Measurements from ENCODE around the gene UBE2H.
A peak's percentile ranks its signal among the peaks of the same experiment; 100 is the strongest.

UBE2H gene

GRCh38 chr7:129950191-129950932 is 2.4 kb downstream of the UBE2H start:
- DNase-seq (ENCODE audit: low spot score) = peak; percentile 34

DNA sequence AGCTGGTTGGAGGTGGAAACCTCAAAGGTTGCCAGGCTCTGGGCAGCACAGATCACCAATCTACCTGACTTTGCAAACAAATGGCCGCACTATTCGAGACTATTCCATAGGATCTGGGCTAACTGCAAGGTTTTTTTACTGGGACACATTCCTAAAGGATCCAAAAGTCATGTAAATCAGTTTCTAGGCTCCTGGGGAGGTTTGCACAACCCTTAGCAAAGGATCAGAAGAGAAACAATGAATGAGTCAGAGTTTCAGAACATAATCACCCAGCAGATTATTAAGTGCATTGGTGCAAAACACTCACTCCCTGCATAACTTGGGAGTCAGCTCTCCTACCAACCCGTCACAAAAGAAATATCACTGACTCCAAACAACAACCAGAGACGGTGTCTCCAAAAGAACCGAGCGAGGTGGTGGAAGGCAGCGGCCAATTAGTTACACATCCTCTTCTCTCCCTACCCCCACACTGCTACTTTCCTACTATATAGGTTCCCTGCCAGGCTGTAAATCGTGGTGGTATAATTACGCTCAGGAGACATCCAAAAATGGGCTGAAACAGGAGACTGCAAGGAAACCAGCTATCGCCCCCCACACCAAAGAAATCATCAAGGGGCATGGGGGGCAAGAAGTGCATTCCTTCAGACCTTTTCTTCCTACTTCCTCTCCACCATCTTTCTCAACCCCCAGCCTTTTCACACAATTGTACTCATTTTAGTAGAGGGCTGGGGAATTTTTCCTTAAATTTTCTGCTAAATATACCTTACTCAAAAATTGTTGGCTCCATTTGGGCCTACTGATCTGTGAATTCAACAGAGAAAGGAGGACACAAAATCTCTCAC is 3.2 kb downstream of the UBE2H start:
- peak; percentile 87 for DNase-seq (ENCODE audit: low spot score)

DNA sequence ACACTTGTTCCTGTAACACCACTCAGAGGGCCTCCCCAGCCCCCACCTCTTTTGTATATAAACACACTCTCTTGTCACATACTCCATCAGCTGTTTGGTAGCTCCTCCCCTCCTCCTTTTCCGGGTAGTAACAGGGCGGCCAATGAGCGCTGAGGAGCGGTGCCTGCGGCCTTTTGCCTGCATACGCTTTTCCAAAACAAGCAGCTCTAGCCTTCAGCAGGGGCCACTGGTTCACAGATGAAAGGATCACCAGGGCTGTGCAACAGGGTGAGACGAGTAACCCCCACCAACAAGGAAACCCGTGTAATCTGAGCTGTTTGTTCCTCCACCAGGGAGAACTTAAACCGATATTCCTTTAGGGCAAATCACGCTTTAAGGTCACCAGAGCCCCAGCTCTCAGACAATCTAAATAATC is 3.9 kb downstream of the UBE2H start:
- DNase-seq (ENCODE audit: low spot score) = peak; percentile 98

- no peak for DNase-seq (ENCODE audit: low spot score)
Observed at GRCh38 chr7:129948338-129948737, 4.4 kb downstream of the UBE2H start.

DNA sequence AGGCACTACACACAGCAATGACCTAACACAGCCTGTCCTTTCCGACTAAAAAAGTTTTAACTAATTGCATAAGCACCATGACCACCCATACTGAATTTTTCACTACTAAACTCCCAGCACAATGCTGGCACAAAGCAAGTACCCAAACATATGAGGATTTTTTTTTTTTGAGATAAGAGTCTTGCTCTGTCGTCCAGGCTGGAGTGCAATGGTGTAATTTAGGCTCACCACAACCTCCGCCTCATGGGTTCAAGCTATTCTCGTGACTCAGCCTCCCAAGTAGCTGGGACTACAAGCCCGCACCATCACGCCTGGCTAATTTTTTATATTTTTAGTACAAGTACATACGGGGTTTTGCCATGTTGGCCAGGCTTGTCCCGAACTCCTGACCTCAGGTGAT is 5.1 kb downstream of the UBE2H start:
- no peak for DNase-seq (ENCODE audit: low spot score)

DNA sequence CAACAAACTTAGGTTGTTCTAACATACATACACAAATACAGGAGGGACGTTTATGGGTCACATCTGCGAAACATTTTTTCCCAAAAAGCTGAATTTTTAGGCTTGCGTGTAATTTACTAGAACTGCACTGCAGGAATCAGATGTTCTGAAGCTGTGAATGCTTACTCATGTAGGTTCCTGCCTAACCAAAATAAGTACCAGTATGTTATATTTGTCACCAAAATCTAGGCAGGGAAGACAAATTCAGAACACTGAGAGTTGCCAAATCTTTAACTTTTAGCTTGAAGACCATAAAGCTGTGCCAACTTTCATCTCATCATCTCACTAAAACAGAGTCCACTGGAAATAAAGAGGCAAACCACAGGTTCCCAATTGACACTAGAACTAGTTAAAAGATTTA is 5.7 kb downstream of the UBE2H start:
- DNase-seq (ENCODE audit: low spot score) = no peak

DNA sequence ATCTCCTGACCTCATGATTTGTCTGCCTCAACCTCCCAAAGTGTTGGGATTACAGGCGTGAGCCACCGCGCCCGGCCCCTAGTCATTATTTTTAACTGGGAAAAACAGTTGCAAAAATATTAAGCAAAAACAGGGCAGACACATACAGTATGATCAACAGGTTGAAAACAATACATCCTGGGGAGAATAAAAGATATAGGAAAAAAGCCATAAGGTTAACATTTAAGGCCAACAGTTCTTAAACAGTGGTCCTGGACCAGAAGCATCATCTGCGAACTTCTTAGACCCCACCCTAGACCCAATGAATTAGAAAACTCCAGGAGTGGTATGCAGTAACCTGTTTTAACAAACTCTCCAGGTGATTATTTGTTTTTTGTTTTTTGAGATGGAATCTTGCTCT is 6.5 kb downstream of the UBE2H start:
- DNase-seq (ENCODE audit: low spot score) = no peak

GRCh38 chr7:129943352-129943751 is 9.4 kb downstream of the UBE2H start:
- DNase-seq (ENCODE audit: low spot score) = no peak

- no peak for DNase-seq (ENCODE audit: low spot score)
Observed at GRCh38 chr7:129940329-129940728, 12.4 kb downstream of the UBE2H start.

GRCh38 chr7:129939881-129940280 is 12.9 kb downstream of the UBE2H start:
- no peak for DNase-seq (ENCODE audit: low spot score)

DNA sequence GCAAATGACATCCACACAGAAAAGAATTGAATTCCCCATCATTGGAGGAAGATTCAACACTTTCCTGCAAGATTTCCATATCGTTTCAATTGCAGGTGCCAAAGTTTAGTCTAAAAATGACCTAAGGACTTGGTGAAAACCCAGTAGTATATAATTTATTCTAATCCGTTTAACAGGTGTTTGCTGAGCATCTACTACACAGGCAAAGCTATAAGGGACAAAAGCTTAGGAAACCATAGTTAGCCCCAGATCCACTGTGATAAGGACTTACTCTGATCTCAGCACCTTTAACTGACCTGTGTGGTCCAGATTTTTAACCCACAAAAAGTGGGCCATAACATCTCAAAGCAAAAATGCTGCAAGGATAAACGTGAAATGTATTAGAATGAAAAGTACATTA is 19.1 kb downstream of the UBE2H start:
- no peak for DNase-seq (ENCODE audit: low spot score)

DNA sequence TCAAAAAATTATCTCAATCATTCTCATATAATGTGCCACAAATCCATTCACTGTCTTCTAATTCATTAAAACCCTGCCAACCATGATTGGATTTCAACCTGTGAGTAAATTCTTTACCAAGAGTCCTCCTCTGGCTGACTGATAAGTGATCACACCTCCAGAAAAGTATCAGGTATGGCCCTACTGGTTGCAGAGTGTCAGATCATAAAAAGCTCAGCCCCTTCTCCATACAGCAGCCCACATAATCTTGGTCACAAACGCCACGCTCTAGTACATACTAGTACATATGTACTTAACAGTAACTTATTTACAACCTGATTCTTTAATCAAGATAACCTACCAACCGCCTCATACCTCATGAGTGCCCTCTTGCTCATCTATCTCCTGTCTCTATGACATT is 26.1 kb downstream of the UBE2H start:
- DNase-seq (ENCODE audit: low spot score) = no peak

DNA sequence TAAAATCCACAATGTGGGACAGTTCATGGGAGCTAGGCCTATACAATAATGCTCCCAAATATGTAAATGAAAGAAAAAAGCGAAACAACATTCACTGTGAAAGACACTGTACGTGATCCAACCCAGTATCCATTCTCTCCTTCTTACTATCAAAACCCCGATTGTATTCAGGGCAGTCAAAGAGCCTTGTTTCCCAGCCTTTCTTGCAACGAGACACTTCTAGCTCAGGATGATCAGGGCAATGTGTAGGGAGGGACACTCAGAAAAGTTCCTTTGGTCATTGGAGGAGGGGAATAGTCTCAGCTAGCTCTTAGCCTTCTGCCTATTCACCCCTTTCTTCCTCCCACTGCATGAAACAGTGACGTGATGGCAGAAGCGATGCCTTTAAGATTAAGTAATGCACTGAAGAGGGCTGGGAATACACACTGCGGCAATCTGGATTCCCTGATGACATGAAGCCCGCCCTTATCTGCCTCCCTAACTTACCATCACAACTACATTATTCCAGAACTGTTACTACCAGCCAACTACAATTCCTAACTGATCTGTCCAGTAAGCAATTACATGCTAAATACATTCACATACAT is 27.3 kb downstream of the UBE2H start:
- DNase-seq (ENCODE audit: low spot score) = peak; percentile 89

DNA sequence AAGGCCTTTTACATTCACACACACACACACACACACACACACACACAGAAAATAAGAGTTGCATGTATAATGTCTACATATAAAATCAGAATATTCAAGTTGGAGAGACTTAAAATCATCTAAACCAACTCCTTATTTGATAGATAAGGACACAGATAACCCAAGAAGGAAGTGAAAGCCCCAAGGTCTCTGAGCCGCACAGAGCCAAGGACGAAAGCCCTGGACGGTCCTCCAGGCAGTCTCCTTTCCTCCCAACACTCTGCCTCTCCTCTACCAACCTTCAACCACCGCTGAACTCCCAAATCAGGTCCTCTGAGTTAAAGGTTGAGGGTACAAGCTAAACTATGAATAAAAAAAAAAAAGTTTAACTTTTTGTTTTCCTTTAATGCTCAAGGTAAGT is 28.2 kb downstream of the UBE2H start:
- no peak for DNase-seq (ENCODE audit: low spot score)

DNA sequence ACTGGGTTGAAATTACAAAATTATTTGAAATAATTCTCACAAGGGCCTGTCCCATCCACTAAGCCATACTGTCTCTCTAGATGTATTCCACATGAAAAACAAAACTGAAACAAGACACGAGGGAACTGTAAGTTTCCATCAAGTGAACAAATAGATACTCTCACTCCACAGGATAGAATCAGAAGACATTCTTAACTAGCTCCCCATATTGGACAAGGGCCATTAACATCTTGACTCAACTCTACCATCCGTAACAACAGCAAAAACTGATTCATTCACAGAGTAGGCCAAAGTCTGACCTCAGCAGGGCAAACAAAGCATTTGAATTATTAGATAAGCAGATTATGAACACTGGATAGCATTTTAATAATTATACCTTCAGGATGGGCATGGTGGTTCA is 29.1 kb downstream of the UBE2H start:
- DNase-seq (ENCODE audit: low spot score) = no peak

DNA sequence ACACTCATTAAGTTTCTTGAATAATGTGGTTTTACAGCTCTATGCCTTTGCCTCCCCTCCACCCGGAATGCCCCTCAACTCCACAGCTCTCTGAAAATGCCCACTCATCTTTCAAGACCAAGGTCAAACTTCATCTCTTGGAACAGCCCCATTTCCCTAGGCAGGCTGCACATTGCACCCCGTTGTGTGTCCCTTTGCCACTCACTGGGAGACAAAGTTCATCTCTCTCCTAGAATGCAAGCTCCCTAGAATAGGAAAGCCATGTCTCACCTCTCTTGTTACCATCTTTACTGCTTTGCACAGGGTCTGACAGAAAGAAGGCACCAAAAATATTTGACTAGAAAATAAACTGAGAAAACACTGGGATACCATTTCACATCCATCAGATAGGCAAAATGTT is 33.3 kb downstream of the UBE2H start:
- no peak for DNase-seq (ENCODE audit: low spot score)

DNA sequence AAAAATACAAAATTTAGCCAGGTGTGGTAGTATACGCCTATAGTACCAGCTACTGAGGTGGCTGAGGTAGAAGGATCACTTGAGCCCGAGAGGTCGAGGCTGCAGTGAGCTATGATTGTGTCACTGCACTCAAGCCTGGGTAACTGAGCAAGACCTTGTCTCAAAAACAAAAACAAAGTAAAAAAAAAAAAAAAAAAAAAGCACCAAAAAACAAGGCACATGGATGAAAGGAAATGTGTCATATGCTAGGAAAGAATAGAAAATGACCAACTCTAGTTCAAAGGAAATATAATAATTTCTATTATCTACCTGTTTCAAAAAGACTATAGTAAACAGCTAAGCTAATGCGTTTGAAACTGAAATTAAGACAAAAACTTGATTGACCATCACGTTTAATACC is 33.8 kb downstream of the UBE2H start:
- no peak for DNase-seq (ENCODE audit: low spot score)

DNA sequence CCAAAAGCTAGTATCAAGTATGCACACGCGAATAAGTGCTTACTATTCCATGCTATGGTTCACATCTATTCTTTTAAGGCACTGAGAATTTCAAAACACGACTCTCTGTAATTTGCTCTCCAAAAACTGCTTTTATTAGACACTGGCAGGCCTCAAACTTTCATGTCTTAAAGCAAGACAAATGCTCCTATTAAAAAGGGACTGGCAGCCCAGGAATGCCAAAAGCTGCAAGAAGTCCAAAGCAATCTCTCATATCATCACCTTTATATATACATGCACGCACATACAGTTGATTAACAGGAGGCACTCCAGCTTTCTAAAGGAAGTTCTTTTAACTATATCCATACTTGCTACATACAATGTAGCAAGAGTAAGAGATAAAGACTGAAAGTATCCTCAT is 34.8 kb downstream of the UBE2H start:
- DNase-seq (ENCODE audit: low spot score) = no peak

DNA sequence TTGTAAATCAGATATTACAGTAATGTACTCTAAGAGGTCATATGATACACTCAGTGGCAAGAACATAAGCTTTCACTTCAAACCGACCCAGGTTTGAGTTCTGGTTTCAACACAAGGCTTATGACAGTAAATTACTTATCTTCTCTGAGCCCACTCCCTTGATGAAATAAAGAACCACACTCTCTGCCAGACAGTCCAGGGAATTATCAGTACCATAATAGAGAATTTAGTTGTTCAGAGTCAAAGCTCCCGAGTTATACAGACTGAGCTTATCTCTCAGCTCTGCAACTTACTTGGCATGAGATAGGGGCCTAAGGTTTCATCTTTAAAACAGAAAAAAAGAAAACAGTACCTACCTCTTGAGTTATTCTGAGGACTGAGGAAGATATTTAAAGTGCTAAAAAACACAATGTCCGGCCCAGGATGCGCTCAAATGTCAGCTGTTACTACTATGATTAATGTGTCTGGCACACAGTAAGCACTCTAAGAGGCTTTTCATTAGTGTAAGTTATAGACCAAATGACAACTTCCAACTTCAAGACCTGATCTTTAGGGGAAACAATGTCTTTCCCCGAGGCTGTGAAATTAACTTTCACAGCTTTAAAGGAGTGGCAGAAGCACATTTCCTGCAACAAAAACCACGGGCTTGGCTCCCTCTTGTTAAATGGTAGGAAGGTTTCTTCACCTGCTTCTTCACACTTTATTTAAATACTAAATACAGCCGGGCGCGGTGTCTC is 38.1 kb downstream of the UBE2H start:
- peak; percentile 80 for DNase-seq (ENCODE audit: low spot score)

DNA sequence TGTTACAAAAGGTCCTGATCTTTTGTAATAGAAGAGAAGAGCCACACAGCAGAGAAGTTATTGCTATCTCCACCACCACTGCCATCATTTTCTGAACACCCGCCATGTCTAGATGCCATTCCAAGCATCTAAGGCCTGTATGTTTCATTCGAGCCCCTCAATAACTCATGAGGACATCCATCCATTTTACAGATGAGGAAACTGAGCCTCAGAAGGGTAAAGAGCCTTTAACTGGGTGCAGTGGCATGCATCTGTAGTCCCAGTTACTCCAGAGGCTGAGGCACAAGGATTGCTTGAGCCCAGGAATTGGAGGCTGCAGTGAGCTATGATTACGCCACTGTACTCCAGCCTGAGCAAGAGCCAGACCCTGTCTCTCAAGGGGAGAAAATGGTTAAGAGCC is 39.3 kb downstream of the UBE2H start:
- DNase-seq (ENCODE audit: low spot score) = no peak

GRCh38 chr7:129911790-129912189 is 41.0 kb downstream of the UBE2H start:
- no peak for DNase-seq (ENCODE audit: low spot score)

GRCh38 chr7:129909669-129910068 is 43.1 kb downstream of the UBE2H start:
- DNase-seq (ENCODE audit: low spot score) = no peak

DNA sequence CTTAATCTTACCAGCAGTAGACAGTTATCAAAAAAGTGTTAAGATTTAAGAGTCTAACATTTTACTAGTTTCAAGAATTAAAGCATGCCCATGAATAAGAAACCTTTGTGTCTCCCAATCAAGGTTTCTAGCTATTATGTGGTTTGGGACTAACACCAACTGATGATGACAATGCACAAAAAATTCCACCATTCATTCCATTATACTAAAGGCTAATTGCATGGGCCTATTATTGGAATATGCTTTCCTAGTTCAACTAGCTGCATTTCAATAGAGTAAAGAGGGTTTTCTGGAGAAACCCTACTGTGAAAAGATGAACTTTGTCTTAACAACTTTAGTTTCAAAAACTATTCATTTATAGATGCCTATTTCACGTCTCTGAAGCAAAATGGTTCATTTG is 44.6 kb downstream of the UBE2H start:
- DNase-seq (ENCODE audit: low spot score) = no peak

Data from COLO829 (cell line).